ENCODE results near the gene RNU6-1. TPM values are rescaled to one million over a fixed set of nuclear protein-coding genes. Genes with fewer than 3 reads are reported as not detected.

The RNU6-1 gene
- total RNA-seq, 1 donor: not detected

GRCh38 chr15:67803996-67804843 is 35.6 kb downstream of the RNU6-1 start:
- Histone ChIP-seq H3K9me3 (ENCODE audit: low read depth, low read length) (no peaks in the 10 kb centered on the region), H3K79me2 (ENCODE audit: insufficient read depth, low read length) (no peaks in the 10 kb centered on the region), H3K4me2 (ENCODE audit: insufficient read depth, low read length) (no peak overlapping the region), H3K27ac (ENCODE audit: low read depth, low read length) (no peak overlapping the region), H4K20me1 (ENCODE audit: insufficient read depth, low read length) (no peaks in the 10 kb centered on the region), H3K36me3 (ENCODE audit: insufficient read depth, low read length) (no peaks in the 10 kb centered on the region), H2AFZ (ENCODE audit: low read length) (no peak overlapping the region), H3K4me1 (ENCODE audit: insufficient read depth, low read length) (no peaks in the 10 kb centered on the region), H3K27me3 (ENCODE audit: insufficient read depth, low read length) (no peaks in the 10 kb centered on the region), H3K4me3 (ENCODE audit: insufficient read depth, low read length) (no peak overlapping the region)
- no peak for DNase-seq (ENCODE audit: insufficient read length, low spot score, missing footprints)
- TF ChIP-seq, protein P1, sequence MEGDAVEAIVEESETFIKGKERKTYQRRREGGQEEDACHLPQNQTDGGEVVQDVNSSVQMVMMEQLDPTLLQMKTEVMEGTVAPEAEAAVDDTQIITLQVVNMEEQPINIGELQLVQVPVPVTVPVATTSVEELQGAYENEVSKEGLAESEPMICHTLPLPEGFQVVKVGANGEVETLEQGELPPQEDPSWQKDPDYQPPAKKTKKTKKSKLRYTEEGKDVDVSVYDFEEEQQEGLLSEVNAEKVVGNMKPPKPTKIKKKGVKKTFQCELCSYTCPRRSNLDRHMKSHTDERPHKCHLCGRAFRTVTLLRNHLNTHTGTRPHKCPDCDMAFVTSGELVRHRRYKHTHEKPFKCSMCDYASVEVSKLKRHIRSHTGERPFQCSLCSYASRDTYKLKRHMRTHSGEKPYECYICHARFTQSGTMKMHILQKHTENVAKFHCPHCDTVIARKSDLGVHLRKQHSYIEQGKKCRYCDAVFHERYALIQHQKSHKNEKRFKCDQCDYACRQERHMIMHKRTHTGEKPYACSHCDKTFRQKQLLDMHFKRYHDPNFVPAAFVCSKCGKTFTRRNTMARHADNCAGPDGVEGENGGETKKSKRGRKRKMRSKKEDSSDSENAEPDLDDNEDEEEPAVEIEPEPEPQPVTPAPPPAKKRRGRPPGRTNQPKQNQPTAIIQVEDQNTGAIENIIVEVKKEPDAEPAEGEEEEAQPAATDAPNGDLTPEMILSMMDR (IDR thresholded peaks at IDR 0.05; ENCODE audit: extremely low read depth, low read depth, low read length): no peak

DNA sequence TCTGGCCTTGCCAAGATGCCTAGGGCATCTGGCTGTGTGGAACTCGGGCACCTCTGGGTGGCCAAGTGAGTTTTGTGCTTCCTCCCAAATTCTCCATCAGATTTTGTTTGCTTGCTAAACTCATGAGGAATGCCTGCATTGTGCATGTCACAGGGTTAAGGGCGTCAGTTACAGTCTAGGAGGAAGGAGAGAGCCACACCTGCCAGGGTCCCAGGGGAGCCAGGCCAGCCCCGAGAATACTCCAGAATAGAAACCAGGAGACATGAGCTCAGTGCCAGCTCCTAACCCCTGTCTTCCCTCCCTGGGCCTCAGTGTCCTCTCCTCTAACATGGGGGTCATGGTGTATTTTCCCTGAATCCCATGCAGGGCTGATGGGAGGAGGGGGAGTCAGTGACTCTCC is 36.5 kb downstream of the RNU6-1 start:
- no peaks in the 10 kb centered on the region for H3K4me1 ChIP-seq (ENCODE audit: insufficient read depth, low read length)
- H3K9me3 ChIP-seq (ENCODE audit: low read depth, low read length): no peaks in the 10 kb centered on the region
- no peaks in the 10 kb centered on the region for H3K36me3 ChIP-seq (ENCODE audit: insufficient read depth, low read length)
- H2AFZ ChIP-seq (ENCODE audit: low read length): no peak overlapping the region
- TF ChIP-seq, protein P1 (IDR thresholded peaks at IDR 0.05; ENCODE audit: extremely low read depth, low read depth, low read length): no peak
- DNase-seq (ENCODE audit: insufficient read length, low spot score, missing footprints): no peak
- H3K27ac ChIP-seq (ENCODE audit: low read depth, low read length): no peak overlapping the region
- H3K4me2 ChIP-seq (ENCODE audit: insufficient read depth, low read length): no peak overlapping the region
- no peaks in the 10 kb centered on the region for H3K27me3 ChIP-seq (ENCODE audit: insufficient read depth, low read length)
- no peaks in the 10 kb centered on the region for H4K20me1 ChIP-seq (ENCODE audit: insufficient read depth, low read length)
- no peak overlapping the region for H3K4me3 ChIP-seq (ENCODE audit: insufficient read depth, low read length)
- H3K79me2 ChIP-seq (ENCODE audit: insufficient read depth, low read length): no peaks in the 10 kb centered on the region

DNA sequence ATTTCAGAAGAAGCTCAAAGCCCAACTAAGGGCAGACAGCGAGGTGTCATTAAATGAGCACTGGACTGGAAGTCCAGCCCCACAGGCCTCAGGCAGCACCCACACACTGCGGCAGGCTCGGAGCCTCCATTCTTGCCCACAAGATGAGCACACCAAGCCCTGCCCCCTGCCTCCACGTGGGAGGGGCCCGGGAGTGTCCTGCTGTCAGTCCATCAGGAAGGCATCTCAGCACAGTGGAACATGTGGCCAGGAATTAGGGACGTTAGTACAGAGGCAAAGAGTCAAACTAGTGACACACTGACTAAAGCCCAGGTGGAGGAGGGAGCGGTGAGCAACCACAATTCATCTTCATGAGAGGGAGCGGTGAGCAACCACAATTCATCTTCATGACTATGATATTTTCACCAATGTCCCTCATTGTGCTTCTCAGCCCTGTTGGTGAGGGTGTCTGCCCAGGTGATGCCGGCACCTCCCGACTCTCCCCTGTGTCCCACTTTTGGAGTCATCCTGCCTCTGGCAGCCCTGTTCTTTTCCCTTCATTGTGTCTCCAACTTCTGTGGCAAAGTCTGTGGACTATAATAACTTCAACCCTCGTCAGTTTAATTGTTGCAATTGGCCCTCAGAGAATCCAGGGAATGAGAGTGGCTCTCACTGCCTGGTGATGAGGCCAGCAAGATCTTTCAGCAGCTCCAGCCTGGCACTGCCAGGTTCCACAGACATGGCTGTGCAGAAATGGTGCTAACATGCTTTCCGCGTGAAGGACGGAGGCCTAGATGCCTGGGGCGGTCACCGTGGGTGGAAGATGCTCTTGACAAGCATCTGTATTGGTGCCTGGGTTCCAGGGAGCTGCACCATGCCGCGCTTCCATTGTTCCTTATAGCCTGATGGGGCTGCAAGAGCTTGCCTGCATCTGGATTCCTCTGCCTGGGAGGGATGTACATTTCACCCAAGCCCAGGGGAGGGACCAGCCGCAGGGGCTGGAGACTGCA is 37.6 kb downstream of the RNU6-1 start:
- Histone ChIP-seq H3K27me3 (ENCODE audit: insufficient read depth, low read length) (no peaks in the 10 kb centered on the region), H4K20me1 (ENCODE audit: insufficient read depth, low read length) (no peaks in the 10 kb centered on the region), H3K9me3 (ENCODE audit: low read depth, low read length) (no peaks in the 10 kb centered on the region), H3K36me3 (ENCODE audit: insufficient read depth, low read length) (no peaks in the 10 kb centered on the region), H3K4me3 (ENCODE audit: insufficient read depth, low read length) (no peak overlapping the region), H3K4me1 (ENCODE audit: insufficient read depth, low read length) (no peaks in the 10 kb centered on the region), H3K27ac (ENCODE audit: low read depth, low read length) (no peak overlapping the region), H3K4me2 (ENCODE audit: insufficient read depth, low read length) (no peak overlapping the region), H2AFZ (ENCODE audit: low read length) (no peak overlapping the region), H3K79me2 (ENCODE audit: insufficient read depth, low read length) (no peaks in the 10 kb centered on the region)
- TF ChIP-seq, protein P1 (IDR thresholded peaks at IDR 0.05; ENCODE audit: extremely low read depth, low read depth, low read length): no peak
- no peak for DNase-seq (ENCODE audit: insufficient read length, low spot score, missing footprints)

All from osteoblast (primary cell).